ENCODE results near the gene IGFBP2.
"Not testable (repeated sequence)": the region's sequence is repeated elsewhere in the genome, so short reads cannot be mapped to it uniquely, and the experiment has no call there.

Gene IGFBP2, protein sequence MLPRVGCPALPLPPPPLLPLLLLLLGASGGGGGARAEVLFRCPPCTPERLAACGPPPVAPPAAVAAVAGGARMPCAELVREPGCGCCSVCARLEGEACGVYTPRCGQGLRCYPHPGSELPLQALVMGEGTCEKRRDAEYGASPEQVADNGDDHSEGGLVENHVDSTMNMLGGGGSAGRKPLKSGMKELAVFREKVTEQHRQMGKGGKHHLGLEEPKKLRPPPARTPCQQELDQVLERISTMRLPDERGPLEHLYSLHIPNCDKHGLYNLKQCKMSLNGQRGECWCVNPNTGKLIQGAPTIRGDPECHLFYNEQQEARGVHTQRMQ

DNA sequence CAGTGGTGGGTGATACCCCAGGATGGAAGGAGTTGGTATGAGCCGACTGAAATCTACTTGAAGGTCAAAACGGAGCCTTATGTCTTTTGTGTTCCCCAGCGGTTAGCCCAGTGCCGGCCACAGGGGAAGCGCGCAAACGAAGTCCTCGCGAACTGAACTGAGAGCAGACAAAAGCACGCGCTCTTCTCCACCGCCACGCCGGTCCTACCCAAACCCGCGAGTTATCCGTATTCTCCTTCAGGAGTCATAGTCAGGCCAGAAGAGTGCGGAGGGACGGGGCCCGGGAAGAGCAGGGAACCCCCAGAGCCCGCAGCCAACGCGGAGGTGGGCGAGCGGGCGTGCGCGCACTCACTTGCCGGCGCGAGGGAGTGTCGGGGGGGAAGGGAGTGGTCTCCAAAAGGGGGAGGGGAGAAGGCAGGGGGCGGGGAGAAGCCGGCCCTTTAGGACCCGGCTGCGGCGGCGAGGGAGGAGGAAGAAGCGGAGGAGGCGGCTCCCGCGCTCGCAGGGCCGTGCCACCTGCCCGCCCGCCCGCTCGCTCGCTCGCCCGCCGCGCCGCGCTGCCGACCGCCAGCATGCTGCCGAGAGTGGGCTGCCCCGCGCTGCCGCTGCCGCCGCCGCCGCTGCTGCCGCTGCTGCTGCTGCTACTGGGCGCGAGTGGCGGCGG is at the start of gene IGFBP2:
Gene IGFBP2, plus strand, starts transcription at position 469 of the 664 bp plus-strand sequence. Its CDS starts 104 bp downstream, at position 573.
- peak; percentile 89 for DNase-seq

DNA sequence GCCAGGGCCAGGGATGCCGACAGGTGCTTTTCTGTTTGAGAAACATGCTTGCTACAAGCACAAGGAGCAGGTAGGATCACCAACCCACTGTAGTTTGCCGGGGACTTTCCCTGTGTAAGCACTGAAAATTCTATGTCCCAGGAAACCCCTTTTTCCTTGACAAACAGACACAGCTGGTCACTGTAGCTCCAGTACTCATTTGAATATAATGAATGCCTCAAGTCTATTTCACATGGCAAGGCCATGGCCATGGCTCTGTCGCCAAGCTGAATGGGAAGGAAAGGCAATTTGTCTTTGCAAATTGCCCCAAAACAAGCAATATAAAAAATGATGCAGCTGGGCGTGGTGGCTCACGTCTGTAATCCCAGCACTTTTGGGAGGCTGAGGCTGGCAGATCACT is 49.6 kb upstream of the IGFBP2 start:
- DNase-seq, result no peak

DNA sequence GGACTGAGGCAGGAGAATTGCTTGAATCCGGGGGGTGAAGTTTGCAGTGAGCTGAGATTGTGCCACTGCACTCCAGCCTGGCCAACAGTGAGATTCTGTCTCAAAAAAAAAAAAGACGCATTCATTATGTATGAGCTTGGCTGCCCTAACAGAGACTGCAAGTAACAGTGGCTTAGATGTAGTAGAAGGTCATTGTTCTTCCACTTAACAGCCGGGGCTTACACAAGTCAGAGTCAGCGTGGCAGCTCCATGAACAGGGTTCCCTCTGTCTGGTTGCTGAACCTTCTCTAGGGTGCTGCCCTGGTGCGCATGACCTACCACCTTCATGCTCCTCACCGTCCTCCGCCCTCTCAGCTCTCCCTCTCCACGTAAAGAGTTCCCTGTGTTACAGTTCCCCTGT is 49.1 kb upstream of the IGFBP2 start:
- DNase-seq, result no peak

DNA sequence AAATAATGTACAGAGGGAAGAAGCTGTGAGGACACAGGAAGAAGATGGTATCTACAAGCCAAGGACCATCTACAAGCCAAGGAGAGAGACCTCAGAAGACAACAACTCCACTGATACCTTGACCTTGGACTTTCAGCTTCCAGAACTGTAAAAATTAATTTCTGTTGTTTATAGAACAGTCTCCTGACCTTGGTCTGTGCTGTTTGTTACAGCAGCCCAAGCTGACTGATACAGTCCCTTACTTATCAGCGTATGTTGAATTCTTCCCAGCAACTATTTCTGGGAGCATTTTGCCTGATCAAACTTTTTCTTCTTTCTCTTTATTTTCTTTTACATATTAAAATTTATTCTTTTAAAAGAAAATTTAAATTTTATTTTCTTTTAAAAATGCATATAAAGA is 47.8 kb upstream of the IGFBP2 start:
- no peak for DNase-seq

DNA sequence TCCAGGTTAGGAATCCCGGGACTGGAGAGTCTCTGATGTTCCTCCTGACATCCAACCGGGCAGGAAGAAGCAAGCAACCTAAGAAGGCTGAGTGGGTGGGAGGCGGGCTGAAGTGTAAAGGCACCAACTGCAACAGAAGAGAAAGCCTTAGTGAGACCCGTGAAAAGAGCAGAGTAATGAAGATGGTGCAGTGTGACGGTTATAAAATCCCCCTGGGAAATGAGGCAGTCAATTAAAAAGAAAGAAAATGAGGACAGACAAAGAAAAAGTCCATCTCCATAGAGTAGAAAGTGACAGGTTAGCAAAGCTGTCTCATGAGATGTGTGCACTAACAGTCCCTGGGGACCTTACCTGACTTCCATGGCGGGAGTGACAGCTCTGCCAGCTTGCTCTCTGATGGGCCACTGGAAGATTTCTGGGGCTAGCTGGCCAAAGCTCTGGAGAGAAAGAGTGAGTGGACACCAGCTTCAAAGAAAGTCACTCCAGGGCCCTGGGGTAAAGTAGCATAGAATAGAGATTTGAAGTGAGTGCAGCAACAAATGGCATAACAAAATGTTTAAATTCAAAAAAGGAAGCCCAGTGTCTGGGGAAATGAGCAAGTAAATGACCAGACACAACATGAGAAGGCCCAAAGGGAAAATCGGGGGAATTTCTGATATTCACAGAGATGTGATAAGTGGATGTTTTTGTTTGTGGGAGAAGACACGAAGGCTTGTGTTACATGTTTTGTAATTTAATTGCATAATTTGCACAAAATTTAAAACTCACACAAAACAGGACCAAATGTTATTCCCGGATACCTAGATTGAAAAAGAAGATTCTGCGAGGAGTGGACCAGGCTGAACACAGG is 44.1 kb upstream of the IGFBP2 start:
- no peak for DNase-seq

DNA sequence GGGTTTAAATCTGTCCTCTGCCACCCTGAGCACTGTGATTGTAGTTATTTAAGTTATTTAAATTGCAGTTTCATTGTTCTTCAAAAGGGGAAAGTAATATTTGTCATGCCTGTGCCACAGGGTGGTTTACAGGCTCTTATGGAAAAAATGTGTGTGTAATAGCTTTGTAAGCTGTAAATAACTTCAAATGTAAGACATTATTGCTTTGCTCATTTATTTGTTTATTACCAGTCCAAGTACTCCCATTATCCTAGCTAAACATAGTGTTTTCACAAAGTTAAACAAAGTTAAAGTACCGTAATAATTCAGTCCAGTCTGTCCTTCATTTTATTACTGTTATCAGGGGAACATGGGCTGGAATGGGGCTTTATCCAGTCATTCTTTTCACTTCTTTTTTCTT is 43.4 kb upstream of the IGFBP2 start:
- no peak for DNase-seq

DNA sequence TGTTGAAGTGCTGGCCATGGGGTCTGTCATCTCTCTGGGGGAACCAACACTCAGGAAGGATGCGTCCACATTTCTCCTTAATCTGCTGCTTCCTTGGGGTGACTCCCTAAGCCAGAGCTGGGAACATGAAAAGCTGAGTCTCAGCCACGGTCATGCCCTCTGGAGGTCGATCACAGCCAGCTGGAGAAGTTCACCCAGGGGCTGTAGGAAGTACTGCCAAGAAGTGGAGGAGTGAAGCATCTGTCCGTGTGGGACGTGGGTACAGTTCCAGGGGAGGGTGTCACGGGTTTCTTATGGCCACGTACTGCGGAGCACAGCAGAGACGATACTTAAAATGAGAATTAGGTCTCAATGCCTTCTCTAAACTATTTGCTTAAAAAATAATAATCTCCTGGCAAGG is 42.4 kb upstream of the IGFBP2 start:
- no peak for DNase-seq

DNA sequence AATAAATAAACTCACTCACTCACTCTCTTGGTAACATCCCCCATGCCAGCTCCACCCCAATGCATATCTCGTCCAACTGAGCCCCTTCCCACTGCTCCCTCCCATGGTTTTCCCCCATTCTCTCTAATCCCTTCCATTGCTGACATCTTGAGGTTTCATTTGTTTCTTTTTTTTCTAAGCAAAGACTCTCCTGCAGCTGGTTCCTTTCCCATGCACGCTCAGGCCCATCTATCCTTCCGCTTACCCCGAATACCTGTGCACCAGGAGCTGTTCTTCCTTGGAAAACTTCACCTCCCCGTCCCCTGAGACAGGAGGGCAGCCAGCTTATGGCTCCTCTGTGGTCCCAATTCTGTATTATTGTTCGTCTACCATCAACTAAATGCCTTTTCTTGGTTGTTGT is 41.7 kb upstream of the IGFBP2 start:
- no peak for DNase-seq

DNA sequence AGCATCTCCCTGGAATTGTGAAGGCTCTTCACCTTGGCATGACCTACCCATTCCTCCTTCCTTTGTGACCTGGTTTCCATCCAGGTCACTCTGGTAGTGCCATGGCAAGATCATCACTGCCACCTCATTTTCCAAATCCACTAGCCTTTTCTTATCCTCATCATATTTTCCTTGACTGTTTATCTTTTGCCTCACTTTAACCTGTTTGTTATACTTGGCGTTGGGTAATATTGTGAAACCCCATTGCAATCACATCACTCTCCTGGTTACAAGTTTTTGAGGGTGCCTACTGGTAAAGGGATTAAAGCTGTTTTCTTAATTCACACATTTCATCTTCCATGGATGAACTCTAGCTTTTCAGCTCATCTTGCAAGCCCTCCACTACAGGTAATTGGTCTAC is 39.1 kb upstream of the IGFBP2 start:
- no peak for DNase-seq

DNA sequence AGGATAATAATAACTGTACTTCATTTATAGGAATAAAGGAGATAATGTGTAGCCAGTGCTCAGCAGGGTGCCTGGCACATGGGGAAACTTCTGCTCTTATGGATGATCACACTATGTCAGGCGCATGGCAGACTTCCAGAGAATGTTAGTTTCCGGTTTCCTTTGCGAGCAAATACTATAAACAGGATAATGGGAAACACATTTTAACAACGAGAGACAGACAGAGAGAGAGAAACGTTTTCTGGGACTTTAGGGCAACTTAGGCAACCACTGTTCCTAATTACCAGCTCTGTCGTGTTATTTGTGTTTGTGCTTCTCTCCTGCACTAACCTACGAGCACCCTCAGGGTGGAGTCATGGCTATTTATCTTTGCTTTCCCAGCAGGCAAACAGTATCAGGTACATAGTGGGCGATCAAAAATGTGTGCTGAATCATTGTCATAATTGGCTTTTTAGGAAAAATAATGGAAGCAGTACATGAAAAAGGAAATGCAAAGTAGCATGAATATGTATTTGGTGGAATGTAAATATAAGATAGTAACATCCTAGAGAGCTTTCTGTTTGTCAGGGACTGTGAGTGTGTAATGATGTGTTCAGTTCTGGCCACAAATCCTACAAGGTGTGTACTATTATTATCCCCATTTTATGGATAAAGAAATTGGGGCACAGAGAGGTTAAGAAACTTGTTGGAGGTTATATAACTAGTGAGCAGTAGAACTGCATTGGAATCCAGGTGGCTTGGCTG is 36.8 kb upstream of the IGFBP2 start:
- peak; percentile 60 for DNase-seq

DNA sequence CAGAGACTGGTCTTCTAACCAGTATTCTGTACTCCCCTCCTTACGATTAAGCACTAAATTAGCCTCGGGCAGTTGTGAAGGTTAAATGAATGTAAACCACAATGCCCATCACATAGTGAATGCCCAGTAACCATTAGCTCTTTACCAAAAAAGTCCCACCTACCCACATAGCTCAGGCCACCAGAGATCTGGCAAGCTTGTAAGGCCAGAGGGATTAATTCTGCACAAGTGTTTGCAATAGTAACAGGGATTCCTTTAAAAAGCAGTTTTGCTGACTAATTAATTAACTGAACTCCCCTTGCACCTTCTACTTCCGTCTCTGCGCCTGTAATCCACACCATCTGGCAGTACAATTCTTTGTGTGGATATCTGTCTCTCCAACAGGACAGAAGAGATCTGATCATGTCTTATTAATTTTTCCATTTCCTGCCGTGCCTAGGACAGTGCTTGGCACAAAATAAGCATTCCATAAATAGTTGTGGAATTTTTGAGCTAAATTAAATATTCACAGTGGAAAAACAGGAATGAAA is 36.2 kb upstream of the IGFBP2 start:
- DNase-seq, result peak; percentile 55

DNA sequence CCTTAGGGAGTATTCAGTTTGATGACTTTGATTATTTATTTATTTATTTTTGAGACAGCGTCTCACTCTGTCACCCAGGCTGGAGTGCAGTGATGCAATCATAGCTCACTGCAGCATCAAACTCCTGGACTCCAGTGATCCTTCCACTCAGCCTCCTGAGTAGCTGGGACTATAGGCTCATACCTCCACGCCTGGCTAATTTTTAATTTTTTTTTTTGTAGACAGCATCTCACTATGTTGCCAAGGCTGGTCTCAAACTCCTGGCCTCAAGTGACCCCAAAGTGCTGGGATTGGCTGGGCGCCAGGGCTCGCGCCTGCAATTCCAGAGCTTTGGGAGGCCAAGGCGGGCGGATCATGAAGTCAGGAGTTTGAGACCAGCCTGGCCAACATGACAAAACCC is 35.4 kb upstream of the IGFBP2 start:
- not testable (repeated sequence) for DNase-seq

DNA sequence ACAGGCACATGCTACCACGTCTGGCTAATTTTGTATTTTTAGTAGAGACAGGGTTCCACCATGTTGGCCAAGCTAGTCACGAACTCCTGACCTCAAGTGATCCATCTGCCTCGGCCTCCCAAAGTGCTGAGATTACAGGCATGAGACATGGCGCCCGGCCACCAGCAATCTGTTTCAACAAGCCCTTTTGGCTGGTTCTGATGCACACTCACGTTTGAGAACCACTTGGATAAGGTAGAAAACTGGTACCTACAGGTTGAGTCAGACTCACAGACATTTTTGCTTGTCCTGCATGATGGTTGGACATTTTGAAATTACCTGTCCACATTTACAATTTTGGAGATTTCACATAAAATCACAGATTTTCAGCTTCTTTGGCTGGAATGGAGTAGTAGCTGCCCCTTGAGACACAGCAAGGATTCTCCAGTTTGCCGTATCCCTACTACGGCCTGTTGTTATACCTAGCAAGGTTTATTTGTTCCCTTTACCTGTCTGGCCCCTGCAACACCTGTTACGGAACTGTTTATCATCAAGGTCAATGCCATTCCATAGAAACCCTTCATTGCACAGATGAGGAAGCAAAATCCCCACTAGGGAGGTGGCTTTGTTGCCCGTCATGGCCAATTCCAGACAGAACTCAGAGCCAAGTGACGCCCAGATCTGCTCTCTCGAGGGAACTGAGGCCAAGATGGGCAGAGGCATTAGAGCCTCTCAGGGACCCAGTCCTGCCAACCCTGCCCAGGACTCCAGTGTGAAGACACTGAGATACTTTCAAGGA is 31.4 kb upstream of the IGFBP2 start:
- no peak for DNase-seq

DNA sequence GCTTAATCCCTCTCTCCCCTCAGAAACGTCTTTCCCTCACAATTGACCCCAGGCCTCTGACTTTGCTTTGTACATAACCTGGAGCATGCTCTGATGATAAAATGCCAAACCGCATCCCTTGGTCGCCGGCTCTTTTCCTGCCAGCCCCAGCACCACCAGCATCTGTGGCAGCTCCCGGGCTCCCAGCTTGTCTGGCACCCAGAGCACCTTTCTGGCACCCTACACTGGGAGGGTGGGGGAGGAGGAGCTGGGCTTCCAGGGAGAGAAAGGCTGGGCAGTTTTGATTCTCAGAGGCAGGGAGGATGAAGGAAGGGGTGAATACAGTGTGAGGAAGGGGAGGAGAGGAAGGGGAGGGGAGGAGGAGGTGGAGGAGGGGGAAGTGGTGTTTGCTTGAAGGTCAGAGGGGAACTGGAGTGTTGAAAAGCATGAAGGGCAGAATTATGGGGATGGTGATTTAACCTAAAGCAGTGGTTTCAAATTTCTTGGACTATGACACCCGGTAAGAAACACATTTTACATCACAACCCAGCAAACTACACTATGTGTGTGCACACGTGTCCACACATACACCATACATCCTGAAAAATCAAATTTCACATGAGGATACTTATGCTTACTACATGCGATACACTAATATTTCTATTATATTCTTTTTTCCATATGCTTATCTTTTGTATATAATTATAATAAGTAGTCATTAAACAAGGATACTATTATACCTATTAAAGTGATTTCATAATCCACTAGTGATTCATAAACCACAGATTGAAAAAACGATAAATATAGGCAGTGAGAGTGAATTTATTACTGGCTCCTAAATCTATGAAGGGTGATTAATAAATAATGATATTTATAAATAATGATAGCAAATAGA is 30.0 kb upstream of the IGFBP2 start:
- no peak for DNase-seq

DNA sequence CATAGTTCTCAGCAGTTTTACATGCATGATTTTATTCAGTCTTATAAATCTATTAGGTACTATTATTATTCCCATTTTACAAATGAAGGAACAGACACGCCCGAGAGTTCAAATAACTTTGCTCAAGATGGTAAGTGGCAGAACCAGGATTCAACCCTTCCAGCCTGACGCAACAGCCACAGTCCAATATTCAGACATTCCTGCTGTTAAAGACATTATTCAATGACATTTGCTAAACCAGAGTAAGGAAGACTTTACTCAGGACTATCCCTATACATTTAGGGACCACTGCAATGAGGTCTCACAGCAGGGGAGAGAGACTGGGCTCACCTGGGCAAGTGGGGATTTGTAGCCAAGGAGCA is 29.4 kb upstream of the IGFBP2 start:
- no peak for DNase-seq

DNA sequence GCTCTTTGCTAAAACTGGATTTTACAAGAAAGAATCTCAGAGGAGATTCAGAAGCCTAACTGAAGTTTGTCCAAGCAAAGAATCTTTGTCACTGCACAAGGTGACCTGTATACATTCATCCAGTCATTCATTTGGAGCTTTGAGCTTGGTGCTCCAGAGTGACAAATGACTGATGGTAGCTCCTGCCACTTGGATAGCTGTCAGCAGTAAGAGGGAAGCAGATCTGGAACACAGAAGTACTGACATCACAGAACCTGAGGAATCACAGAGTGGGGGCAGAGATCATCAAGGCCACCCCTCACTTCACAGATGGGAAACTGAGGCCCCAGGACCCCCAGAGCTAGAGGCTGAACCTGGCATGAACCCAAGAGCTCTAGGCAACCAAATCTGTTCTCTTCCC is 28.8 kb upstream of the IGFBP2 start:
- no peak for DNase-seq

DNA sequence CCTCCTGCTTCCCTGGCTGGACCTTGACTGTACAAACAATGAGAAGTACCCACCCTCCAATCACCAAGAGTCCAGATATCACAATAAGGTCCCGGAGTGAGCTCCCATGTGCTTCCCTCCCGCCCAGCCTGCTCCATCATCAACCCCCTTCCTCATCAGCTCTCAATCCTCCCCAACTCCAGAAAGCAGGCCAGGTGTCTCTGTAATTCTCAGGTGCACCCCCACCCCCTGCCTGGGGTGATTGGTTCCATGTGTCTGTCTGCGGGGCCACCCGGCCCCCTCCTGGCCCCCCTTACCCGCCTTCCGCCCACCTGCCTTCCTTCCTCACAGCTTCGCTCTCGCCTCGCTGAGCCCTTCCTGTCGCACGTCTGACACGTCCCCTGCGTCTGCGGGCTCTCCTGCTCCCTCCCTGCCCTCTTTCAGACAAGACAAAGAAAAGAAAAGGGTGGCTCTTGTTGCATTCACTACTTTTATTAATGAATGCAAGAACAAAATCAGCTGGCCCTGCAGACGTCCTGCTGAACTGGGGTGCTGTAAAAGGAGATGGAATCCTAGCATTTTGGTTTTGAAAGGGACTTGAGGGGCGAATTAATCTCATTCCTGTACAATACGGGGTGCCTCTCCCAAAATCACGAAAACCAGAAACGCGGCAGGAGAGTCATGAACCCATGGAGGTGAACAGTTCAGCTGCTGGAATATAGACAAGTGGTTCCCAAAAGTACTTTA is 26.5 kb upstream of the IGFBP2 start:
- peak; percentile 87 for DNase-seq

DNA sequence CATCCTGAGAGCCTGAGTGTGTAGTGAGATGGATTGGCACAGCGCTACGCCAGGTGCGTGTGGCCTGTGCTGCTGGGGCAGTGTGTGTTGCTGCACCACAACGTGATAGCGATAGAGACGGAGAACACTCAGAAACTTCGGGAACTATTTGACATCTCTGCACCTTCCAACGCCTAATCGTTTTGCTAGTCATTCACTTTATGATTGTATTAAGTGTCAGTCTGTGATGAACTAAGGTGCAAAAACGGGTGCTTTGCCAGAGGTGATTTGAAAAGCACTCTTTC is 26.0 kb upstream of the IGFBP2 start:
- no peak for DNase-seq

DNA sequence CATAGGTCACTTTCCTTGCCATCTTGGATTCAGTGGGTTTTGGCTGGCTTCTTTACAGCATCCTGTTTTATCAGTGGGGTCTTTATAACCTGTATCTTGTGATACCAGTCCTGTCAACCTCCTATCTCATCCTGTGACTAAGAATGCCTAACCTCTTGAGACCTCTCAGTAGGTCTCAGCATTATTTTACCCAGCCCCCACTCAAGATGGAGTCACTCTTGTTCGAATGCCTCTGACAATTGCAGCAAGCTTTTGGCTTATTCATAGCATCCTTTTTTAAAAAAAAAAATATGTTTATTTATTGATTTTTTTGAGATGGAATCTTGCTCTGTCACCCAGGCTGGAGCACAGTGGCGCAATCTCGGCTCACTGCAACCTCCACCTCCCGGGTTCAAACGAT is 24.7 kb upstream of the IGFBP2 start:
- no peak for DNase-seq

DNA sequence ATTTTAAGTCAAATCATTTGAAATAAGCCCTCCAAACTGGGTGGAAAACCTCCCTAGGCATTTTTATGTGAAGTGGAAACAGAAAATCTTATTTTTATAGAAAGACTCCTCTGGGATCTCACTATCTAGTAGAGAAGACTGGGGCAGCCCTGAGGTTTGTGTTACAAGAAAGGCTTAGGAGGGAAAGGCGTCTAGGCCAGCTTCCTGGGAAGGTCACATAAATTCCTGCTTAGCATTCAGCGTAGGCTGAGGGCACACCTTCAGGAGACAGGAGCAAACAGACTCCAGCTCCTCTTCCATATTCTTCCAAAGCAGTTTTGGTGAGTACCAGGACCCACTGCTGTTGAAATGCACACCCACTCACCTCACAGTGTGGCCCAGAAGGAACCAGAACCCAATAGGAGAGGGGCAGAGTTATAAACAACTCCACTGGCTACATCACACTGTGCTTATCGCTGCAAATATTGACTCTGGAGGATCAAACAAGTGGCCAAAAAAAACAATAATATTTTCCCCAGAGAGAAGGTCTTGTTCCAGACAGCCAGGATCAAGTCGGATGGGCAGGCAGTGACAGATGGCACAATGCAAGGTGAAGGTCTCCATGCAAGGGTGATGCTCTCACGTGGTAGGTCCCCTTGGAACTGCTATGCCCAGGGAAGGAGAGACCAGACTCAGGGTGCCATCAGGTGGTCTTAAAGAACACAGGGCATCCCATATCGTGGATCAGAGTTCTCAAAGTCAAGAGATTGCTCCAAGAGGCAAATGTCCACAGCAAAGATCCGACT is 17.7 kb upstream of the IGFBP2 start:
- DNase-seq, result no peak

Data from NCI-H146 (cell line).